AG10803 (cell line): ENCODE measurements around the gene NEB.
A peak's percentile ranks its signal among the peaks of the same experiment; 100 is the strongest.

Experiments used
- DNase-seq: peaks from one replicate; pipeline ENCODE4 v3.0.0; 2010; ENCODE audit warnings: low read depth
- H3K4me3 ChIP-seq: 2 replicates; pipeline ENCODE4 v1.5.1; 2011; ENCODE audit warnings: mild to moderate bottlenecking, low read length, control low read depth
- CTCF ChIP-seq: conservative IDR thresholded peaks from 2 replicates; pipeline ENCODE4 v1.5.1; 2011; ENCODE audit warnings: mild to moderate bottlenecking, low read length, control low read depth, inconsistent platforms

NEB gene

DNA sequence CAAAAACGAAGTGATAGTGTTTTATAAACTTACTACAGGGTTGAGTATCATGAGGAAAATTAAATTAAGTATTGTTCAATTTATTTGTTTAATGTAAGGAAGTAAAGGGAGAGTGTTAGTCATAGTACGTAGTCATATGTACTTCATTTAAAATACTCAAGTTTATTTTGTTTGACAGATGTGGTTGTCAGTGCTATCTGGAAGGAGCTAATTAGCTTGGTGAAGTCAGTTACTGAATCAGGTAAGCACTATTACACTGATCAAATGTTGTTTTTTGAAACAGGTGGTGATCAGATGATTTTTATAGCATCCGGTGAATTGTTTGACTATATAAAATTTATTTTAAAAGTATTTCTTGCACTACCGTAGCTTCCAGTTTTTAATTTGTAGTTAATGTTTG is 295.8 kb downstream of the NEB start:
- no peak for TF ChIP-seq CTCF
- no peak for DNase-seq
- H3K4me3 ChIP-seq: no peak overlapping the region

DNA sequence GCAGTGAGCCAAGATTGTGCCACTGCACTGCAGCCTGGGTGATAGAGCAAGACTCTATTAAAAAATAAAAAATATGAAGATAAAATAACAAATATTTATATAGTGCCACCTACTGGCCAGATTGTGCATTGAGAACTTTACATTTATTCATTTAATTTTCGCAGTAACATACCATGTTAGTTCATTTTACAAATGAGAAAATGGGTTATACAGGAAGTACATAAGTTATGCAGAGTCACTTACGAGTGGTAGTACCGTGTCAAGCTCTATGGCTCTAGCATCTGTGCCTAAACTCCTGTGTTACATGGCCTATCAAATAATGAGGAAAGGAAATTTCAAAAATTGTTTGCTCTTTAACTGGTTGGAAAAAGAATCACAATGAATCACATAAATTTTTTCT is 296.6 kb downstream of the NEB start:
- DNase-seq: peak; percentile 32

More for the DNA sequence above, 296.6 kb downstream of the NEB start:
- TF ChIP-seq CTCF: peak; percentile 52
- H3K4me3 ChIP-seq: no peak overlapping the region
